Thyroid gland (tissue), 4 donors: ENCODE data around the gene ACSM6.

Experiments
- CTCF ChIP-seq, 6 experiments: fragments of 200-600 bp in 3 of 6; fragments of 450-650 bp in 3 of 6; sonication (generic) in 3 of 6; IDR thresholded peaks; one replicate each; pipeline ENCODE4 v1.5.1; 2016 to 2019; ENCODE audit warnings: antibody characterized with exemption in 6 of 6, mild to moderate bottlenecking in 2 of 6, inconsistent platforms in 1 of 6, moderate library complexity in 1 of 6
- POLR2A ChIP-seq, 2 donors: fragments of 450-650 bp; IDR thresholded peaks; one replicate each; pipeline ENCODE4 v1.6.1; 2017; ENCODE audit warnings: antibody characterized with exemption in 2 of 2, mild to moderate bottlenecking in 2 of 2, moderate library complexity in 1 of 2

DNA sequence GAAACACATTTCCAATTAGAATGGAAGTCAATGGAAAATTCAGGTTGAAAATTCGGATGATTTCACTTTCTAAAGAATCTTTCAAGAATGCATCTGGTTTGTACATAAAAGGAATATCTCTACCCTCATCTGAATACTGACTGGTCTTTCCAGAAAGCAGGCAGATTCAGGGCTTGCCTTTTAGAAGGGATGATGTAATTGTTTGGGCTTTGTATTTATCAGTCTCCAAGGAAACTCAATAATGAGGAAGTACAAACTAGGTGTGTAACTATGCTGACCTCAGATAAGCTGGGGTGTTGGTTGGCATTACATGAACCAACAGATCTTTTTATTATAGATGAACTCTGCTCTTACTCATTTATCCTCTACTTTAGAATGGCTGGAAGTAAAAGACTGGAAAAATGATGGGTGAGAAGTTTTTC lies 72.6 kb downstream of the ACSM6 start:
- no peak for TF ChIP-seq POLR2A (IDR thresholded peaks at IDR 0.05)
- no peak for TF ChIP-seq CTCF (IDR thresholded peaks at IDR 0.05)
